H1 (cell line): ENCODE results near the gene TMEM164. TPM values are rescaled to one million over a fixed set of nuclear protein-coding genes. Genes with fewer than 3 reads are reported as not detected.

Experiments used
- EP300 ChIP-seq, 2 experiments: IDR thresholded peaks; 1 replicate in 1 of 2; 2 replicates in 1 of 2; pipeline ENCODE4 v1.6.1; 2011 to 2012; ENCODE audit warnings: low read depth in 2 of 2, low read length in 2 of 2, mild to moderate bottlenecking in 2 of 2, borderline replicate concordance in 1 of 2, inconsistent platforms in 1 of 2, moderate library complexity in 1 of 2
- EZH2 ChIP-seq: fragments of 200-600 bp; sonication (generic); IDR thresholded peaks from 2 replicates; pipeline ENCODE4 v1.7.1; 2012; ENCODE audit warnings: low read depth, mild to moderate bottlenecking, moderate library complexity, low read length, inconsistent platforms; ENCODE audit not compliant: severe bottlenecking
- NANOG ChIP-seq: IDR thresholded peaks from 2 replicates; pipeline ENCODE4 v1.6.1; 2011; ENCODE audit warnings: low read length, low read depth, mild to moderate bottlenecking, inconsistent platforms; ENCODE audit not compliant: insufficient read depth, poor library complexity, severe bottlenecking
- POLR2A ChIP-seq, 2 experiments: IDR thresholded peaks; 1 replicate in 1 of 2; 2 replicates in 1 of 2; pipeline ENCODE4 v1.6.1; 2011; ENCODE audit warnings: low read depth in 2 of 2, low read length in 2 of 2, mild to moderate bottlenecking in 2 of 2; ENCODE audit errors: control extremely low read depth in 1 of 2
- polyA plus RNA-seq, 7 experiments: library from polyadenylated mRNA; depleted of rRNA in 3 of 7; stranded (reverse) in 5 of 7; unstranded in 2 of 7; fragments of >200 nt in 5 of 7; fragments of 200-250 nt in 2 of 7; gene quantifications; 1 replicate in 5 of 7; 2 replicates in 1 of 7; 4 replicates in 1 of 7; pipeline versions ENCODE4 v1.2.1 to v1.2.3, GENCODE V29; 2011 to 2013; ENCODE audit warnings: missing spikeins in 2 of 7, mixed read lengths in 2 of 7
- total RNA-seq: library from RNA; stranded (reverse); fragmentation: NEBNext Ultra II Directional; extraction: Animal tissue kit (Norgen Biotek cat#: 25700); gene quantifications from 2 replicates; pipeline ENCODE4 v1.2.1, GENCODE V29; 2021

Gene TMEM164
- total and polyA plus RNA-seq, 2 of the 8 experiments (the other 6 are each of a cell fraction or from before 2014, with no cell fraction given): 7.3 to 14.8 TPM

GRCh38 chrX:110034036-110034435, 31.1 kb downstream of the TMEM164 start (continued):
- TF ChIP-seq EZH2 (no peak), NANOG (no peak), POLR2A (IDR thresholded peaks at IDR 0.05; ENCODE audit: control extremely low read depth in 1 of 2, low read depth in 2 of 2, low read length in 2 of 2) (no peak), EP300 (IDR thresholded peaks at IDR 0.05; ENCODE audit: borderline replicate concordance in 1 of 2, low read depth in 2 of 2, low read length in 2 of 2) (no peak)
